Islet precursor cell (in vitro differentiated cells): ENCODE results near the gene SPAG9.
"Not testable (repeated sequence)": the region's sequence is repeated elsewhere in the genome, so short reads cannot be mapped to it uniquely, and the experiment has no call there.

ENCODE experiments used
- DNase-seq: peaks from one replicate; pipeline ENCODE4 v3.0.0-alpha.2; 2018

SPAG9 gene

DNA sequence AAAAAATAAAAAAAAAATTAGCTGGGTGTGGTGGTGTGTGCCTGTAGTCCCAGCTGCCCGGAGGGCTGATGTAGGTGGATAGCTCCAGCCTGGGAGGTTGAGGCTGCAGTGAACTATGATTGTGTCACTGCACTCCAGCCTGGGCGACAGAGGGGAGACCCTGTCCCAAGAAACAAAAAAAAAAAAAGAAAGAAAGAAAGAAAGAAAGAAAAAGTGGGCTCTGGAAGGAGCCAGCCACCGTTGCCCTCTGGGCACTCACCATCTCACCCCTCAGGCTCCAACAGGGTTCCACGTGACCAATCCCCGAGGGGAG, 167.2 kb downstream of the SPAG9 start:
- DNase-seq, result no peak

DNA sequence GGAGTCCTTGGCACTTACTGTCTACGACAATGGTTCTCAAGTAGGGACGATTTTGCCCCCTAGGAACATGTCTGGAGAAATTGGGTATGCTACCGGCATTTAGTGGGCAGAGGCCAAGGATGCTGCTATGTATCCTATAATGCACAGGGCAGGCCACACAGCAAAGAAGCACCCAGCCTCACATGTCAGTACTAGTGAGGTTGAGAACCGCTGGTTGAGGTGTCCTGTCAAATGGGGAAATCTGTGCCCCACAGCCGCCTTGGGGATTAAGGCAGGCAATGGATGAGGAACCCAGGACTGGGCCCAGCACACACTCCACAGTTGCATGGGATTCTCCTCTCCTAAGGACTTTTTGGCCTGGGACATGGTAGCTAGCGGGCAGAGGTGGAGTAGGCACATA, 167.8 kb downstream of the SPAG9 start:
- DNase-seq, result peak; percentile 48

DNA sequence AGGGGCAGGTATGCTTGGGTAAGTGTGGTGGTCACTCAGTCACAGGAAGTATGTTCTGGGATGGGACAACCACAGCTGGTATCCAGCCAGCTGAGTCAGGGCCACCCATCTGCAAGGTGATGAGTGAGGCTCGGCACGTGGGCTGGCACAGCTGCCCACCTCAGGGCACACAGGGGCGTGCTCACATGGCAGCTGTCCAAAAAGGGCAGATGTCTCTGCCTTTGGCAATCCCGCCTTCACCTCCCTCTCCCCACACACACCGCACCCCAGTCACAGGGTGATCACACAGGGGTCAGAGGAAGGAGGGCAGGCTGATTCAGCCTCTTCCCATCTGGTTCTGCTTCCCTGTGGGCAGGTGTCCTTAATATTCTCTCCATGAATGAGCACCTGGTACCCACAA, 168.7 kb downstream of the SPAG9 start:
- DNase-seq, result peak; percentile 54

DNA sequence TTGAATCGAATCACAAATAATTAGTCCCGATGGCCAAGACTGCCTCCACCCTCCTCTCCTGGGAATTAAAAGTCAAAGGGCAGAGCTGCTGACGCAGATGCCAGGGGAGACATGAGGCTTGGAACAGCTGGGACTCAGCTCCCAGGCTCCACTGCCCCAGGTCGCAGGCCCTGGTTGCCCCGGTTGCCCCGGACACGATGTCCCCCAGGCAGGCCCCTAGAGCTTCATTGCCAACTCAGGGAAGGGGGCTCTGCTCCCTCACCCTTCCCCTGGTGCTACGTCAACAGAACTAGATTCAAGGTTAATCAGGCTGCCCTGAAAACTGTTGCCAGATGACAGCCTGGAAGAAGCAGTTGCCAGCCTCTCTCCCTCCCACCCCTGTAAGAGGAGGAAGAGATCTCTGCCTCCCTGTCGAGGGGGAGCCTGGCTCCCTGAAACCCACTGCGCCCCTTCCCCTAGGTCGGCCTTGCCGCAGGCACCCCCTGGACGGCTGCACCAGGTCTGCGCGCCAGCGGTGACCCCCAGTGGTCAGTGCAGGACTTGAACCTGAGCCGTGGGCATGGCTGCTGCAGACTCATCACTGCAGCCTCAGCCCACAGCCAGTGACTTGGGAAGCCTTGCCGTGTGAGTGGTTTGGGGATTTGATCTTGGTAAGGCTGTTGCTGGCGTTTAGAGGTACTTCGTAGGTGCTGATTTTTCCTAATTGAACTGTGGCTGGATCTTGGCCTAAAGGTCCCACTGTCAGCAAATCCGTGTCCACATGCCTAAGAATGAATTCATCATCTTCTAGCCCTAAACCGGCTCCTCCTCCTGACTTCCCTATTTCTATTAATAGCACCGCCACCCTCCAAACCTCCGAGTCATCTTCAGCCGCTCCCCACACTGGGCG, 170.4 kb downstream of the SPAG9 start:
- DNase-seq, result peak; percentile 92

DNA sequence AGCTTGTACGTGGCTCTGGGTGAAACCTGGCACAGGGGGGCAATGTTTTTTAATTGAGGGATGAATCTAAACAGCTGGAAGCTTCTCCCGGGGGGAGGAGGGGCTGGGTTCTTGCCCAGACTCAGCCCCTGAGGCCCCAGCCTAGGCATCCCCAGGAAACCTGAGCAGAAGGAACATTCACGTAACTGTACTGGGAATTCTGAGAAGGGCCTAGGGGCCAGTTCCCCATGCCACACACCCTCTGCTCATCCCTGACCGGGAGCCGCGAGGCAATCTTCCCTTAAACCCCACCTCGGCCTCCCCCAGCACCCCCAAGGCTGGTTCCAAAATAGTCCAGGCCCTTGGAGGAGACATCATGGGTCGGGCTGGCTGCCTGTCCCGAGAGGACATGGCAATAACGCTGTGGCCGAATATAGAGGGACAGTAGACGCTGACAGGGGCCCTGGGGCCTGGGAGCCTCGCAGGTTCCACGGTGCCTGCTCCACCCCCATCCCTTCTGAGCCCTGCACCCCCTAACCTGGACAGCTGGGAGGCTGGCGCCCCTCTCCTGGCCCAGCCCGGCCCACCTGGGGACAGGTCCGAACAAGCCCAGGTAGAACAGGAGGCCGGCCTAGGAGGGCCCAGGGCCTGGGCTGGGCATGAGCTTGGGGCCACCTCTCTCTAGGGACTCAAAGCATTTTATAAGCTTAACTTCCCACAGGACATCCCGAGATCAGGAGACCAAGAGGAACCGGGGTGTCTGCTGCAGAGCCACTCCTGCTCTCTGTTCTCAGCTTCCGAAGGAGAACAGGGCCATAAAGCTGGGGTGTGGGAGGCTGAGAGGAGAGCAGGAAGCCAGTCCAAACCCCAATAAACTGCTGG, 171.3 kb downstream of the SPAG9 start:
- peak; percentile 69 for DNase-seq

DNA sequence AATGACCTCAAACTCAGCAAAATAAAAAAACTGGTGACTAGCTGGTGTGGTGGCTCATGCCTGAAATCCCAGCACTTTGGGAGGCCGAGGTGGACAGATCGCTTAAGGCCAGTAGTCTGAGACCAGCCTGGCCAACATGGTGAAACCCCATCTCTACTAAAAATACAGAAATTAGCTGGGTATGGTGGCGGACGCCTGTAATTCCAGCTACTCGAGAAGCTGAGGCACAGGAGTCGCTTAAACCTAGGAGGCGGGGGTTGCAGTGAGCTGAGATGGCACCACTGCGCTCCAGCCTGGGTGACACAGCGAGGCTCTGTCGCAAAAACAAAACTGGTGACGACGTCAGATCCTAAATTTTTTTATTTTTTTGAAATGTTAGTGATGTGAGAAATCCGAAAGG, 172.0 kb downstream of the SPAG9 start:
- DNase-seq, result no peak

DNA sequence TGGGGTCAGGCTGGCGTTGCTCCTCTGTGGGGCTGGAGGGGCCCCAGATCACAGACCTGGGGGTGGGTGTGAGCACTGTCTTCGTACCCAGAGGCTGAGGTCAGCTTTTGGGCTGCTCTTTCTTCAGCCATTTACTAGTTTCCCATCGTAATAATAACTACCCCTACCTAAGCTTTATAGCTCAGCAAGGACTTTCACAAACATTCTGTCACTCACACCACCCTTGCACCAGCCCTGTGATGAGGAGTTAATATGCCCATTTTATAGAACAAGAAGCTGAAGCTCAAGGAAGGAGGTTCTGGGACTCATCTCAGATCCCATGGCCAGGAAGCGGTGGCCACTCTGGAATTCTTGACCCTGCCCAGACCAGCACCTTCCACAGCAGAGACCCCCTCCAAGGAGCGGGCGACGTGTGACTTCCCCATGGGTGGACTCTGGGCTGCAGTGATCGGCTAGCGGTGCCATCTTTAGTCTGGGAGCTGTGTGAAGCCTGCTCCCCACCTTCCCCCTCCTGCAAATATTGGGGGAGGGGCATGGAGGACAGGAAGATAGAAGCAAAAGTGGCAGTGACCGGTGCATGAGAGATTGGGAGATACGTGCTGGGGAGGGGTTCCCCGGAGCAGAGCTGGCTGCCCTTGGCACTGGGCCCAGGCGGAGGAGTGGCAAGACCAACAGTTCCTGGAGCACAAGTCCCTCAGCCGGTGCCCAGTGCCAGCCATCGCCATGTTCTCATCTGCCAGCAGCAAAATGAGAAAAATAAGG, 172.7 kb downstream of the SPAG9 start:
- DNase-seq, result peak; percentile 56

DNA sequence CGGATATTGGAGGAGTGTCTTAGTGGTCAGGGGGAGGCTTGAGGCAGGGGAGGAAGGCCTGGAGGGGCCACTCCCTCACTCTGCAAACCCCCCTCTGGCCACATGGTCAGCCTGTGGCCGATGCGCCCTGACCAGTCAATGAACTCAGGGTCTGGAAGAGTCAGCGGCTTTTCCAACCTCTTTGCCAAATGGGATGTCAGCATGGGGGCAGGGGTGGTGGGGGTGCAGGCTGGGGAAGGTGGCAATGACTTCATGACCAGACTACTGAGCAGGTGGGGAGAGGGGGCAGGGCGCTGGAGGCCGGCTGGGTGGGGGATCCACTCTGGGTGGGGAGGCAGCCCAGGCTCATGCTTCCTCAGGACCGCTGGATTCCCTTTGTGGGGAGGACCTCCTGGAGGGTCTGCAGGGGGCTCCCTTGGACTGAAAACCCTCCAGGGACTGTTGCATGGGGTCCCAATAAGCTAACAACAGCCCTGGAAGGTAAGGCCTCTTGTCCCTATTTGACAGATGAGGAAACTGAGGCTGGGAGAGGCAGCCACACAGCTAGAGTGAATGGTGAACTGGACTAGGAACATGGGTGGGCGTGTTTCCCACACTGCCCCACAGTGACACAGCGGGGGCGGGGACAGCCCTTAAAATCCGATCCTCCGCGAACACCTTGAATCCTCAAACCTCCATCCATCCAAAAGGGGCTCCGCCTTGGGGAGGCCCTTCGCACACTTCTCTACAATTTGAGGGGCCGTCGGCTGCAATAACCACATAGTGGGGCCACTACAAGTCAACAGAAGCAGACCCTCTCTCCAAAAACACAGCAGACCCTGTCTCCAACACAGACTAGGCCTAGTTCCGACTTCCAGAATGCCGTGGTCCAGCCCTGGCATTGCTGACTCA, 173.5 kb downstream of the SPAG9 start:
- DNase-seq, result peak; percentile 54

DNA sequence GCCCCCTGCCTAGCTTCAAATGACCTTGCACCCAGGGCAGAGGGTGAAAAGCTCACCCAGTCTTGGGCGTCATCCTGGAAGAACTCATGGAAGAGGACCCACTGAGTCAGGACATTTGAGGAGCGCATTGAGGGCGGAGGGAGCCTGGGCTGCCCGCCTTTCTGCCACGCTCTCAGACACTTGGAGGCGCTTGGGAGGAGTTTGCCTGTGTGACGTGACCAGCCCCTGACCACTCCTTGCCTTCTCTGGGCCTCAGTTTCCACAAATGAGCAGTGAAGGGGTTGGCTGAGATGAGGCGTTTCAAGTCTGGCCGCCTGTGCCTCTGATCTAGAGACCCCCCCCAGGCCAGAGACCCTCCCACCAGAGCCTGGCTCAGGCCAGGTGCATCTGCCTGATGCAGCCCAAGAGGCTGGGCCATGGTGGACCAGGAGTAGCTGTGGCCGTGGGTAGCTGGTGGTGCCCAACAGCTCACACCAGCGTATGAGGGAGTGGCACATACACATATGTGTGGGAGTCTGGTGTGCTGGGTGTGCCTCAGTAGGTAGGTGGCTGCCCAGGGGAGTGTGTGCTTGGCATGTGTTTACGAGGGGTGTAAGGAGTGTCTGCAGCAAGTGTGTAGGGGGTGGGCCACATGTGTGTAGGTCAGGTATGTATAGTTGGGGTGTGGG, 174.3 kb downstream of the SPAG9 start:
- DNase-seq, result peak; percentile 58

DNA sequence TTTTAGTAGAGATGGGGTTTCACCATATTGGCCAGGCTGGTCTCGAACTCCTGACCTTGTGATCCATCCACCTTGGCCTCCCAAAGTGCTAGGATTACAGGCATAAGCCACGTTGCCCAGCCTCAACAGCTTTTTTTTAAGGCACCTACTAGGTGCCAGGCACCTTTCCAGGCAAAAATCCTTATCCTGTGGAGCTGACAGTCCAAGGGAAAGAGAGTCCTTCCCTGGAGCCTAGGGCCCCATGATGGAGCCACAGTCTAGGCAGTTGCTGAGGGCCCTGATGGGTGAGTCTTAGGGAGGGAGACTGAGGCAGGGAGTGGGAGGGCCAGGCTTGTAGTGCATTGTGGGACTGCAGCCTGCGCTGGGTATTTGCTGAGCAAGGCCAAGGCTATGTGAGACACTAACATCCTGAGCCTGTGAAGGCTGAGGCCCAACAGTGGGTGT, 174.9 kb downstream of the SPAG9 start:
- peak; percentile 46 for DNase-seq

DNA sequence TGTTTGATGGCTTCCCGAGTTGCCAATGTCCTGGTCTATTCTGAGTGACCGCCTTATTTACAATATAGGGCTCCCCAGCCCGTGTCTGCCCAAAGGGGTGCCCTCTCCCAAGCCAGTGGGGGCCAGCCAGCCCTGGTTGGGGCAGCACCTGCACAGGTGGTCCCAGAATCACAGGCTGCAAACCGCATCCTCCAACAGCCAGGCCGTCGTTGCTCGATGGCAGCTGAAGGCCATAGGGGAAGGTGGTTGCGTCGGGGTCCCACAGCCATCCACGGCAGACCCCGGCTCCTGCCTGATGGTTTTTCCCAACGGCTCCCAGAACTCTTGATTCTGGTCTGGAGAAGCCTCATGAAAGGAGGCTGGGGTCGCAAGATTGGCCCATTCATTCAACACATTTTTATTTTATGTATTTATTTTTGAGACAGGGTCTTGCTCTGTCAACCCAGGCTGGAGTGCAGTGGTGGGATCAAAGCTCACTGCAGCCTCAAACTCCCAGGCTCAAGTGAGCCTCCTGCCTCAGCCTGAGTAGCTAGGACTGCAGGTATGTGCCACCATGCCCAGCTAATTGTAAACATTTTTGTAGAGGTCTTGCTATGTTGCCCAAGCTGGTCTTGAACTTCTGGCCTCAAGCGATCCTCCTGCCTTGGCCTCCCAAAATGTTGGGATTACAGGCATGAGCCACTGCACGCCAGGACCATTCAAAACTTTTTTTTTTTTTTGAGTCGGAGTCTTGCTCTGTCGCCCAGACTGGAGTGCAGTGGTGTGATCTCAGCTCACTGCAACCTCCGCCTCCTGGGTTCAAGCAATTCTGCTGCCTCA, 175.6 kb downstream of the SPAG9 start:
- DNase-seq, result peak; percentile 37

DNA sequence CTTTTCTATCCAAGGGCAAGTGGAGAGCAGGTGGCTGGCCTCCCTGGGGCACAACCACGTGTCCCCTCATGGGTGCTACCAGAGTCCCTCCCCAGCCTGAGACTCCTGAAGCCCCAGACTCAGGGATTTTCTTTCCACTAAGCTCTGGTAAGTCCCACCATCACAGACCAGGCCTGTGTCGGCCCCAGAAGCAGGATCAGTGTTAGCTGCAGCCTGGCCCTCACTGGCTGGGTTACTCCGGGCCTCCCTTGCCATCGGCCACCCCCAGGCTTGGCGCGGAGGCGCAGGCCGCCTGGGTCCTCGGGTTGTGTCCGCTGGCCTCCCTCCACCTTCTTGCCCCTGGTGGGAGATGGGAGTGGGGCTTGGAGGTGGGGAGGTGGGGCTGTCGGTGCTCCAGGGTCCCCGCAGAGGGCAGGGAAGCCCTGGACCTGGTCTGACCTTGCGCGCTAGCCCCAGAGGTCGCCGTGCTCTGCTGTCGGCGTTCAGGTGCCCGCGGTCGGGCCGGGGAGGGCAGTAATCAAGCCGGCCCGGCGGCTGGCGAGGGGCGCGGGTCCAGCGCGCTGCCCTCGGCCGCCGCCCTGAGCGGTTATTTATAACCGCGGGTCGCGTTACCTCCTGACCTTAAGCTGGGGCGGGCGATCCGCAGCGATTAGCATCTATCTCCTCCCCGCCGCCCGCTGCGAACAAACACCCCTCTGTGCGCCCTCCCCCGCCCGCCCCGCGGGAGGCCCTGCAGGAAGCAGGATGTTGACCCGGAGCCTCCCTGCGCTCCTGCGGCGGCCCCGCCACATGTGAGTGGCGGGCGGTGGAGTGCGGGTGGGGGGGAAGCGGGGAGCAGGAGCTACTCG, 176.4 kb downstream of the SPAG9 start:
- peak; percentile 97 for DNase-seq

DNA sequence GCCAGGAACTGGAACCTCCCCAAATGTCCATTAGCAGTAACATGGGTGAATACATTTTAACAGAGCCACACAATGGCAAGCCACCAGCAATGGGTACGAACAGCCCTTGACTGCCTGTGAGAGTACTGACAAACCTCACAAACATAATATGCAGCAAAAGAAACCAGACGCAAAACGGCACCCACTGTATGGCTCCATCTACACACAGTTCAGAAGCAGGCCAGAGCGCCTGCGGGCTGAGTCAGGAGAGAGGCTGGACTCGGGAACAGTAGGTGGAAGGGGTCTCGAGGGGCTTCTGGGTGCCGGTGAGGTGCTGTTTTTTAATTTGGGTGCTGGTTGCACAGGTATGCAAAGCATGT, 177.1 kb downstream of the SPAG9 start:
- DNase-seq, result peak; percentile 70

DNA sequence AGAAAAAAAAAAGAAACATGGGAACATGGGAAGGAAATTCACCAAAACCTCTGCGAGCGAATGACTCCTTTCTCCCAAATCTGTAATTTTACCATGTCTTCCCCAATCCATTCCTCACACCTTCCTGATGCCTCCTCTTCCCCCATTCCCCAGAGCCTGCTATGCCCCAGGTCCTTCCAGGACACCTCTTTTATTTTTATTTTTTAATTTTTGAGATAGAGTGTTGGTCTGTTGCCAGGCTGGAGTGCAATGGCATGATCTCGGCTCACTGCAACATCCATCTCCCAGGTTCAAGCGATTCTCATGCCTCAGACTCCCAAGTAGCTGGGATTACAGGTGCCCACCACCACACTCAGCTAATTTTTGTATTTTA, 179.0 kb downstream of the SPAG9 start:
- not testable (repeated sequence) for DNase-seq

DNA sequence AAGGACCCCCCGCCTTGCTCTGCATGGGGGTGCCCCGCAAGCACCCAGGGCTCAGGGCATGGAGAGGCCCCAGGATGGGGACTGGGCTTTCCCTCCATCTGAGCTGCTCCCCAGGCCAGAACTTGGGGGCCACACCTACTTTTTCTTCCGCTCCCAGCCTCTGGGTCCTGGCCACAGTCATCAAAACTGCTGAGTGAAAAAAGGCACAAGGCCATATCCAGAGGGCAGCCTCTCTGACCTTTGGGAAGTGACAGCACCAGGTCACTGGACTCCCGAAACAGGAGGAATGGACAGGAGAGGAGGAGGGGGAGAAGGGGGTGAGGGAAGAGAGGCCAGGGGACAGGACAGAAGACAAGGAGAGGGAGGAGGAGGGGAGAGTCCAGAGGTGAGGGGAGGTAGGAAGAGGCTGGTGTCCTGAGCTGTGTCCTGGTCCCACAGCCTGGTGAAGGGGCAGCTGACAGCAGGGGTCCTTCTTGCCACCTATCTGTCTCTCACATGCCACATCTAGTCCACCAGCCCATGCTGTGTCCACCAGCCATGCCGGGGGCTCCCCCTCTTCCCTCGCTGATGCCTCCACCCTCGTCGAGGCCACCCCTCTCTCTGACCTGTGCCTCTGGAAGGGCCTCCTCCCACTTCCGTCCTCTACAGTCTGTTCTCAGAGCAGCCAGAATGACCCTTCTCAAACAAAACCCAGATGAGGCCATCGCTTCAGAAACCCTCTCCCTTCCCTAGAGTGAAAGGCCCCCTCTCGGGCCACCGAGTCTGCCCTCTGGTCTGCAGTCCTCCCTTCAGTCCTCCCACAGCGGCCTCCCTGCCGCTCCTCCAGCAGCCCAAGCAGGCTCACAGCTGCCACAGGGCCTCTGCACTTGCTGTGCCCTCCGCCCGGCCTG, 180.6 kb downstream of the SPAG9 start:
- peak; percentile 54 for DNase-seq

DNA sequence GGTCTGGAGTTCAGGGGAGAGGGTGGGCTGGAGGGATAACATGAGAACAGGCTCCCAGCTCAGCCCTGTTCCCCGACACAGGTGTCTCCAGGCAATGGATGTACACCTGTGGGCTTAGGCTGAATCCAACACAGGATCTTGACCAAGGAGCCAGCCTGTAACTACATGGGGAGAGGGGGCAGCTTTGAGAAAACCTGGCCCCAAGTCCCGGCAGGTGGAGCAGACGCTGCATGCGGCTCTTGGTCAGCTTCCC, 181.2 kb downstream of the SPAG9 start:
- no peak for DNase-seq

DNA sequence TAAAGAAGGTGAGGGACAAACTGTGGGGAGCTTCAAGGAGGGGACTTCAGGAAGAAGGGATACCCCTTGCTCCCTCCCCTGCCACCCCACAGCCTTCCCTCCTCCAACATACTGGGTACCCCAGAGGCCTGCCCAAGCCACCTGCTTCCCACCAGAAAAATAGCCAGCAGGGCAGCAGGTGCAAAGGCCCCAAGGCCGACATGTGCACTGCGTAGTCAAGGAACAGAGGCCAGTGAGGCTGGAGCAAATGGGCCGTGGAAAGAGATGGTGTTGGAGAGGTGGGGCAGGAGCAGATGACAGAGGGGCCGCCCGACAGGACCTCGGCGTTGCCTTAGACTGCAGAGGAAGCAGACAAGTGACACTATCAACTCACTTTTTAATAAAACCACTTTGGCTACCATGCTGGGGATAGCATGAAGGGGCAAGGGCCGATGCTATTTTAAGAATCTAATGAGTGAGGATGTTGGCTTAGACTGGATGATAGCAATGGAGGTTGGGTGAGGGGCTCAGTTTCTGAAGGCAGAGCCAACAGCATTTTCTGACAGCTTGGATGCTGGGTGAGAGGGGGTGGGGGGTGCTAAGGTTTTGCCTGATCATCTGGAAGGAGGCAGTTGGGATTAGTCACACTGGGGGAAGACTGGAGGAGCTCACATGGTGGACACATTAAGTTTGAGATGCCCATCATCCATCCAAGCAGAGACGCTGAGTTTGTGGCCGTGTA, 181.7 kb downstream of the SPAG9 start:
- DNase-seq, result no peak

DNA sequence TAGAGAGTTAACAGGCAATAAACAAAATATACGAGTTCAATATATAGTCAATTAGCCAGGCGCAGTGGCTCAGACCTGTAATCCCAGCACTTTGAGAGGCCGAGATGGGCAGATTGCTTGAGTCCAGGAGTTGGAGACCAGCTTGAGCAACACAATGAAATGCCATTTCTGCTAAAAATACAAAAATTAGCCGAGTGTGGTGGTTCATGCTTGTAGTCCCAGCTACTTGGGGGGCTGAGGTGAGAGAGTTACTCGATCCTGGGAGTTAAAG, 184.7 kb downstream of the SPAG9 start:
- no peak for DNase-seq
